ENCODE measurements around the gene JAKMIP1.

- TF ChIP-seq USF1 (IDR thresholded peaks at IDR 0.05) (no peak), TCF12 (IDR thresholded peaks at IDR 0.05; ENCODE audit: low read depth) (no peak), EGR1 (IDR thresholded peaks at IDR 0.05) (no peak), REST (IDR thresholded peaks at IDR 0.05; ENCODE audit: low read depth) (no peak), RAD21 (IDR thresholded peaks at IDR 0.05; ENCODE audit: low read depth) (no peak), YY1 (IDR thresholded peaks at IDR 0.05; ENCODE audit: low read depth) (no peak), TAF1 (IDR thresholded peaks at IDR 0.05; ENCODE audit: low read depth) (no peak), CREB1 (IDR thresholded peaks at IDR 0.05; ENCODE audit: low read depth) (no peak), EP300 (IDR thresholded peaks at IDR 0.05; ENCODE audit: borderline replicate concordance) (no peak), FOXM1 (IDR thresholded peaks at IDR 0.05; ENCODE audit: borderline replicate concordance, low read depth) (no peak)
Measured at GRCh38 chr4:6076391-6076790, 124.0 kb downstream of the JAKMIP1 start.
